Lung (tissue), 12 donors: ENCODE measurements around the gene RSPO3. TPM values are rescaled to one million over a fixed set of nuclear protein-coding genes. Genes with fewer than 3 reads are reported as not detected.

Experiments
- ATAC-seq: fragments of 200-7000 bp; cut with Tn5 transposase; one replicate; pipeline ENCODE4 v1.9.1; 2020; ENCODE audit warnings: moderate number of reproducible peaks; ENCODE audit not compliant: insufficient read depth, low FRiP score
- DNase-seq, 3 donors: peaks; one replicate each; pipeline ENCODE4 v3.0.0-alpha.2; 2013 to 2017
- H3K27ac ChIP-seq, 2 donors: one replicate each; pipeline ENCODE4 v1.5.1; 2013; ENCODE audit warnings: mild to moderate bottlenecking in 2 of 2, moderate library complexity in 2 of 2, control low read depth in 1 of 2, inconsistent platforms in 1 of 2, low read depth in 1 of 2, low read length in 1 of 2
- H3K27me3 ChIP-seq, 3 donors: one replicate each; pipeline ENCODE4 v1.5.1; 2013; ENCODE audit warnings: low read length in 2 of 3; ENCODE audit not compliant: control insufficient read depth in 3 of 3, insufficient read depth in 3 of 3
- H3K36me3 ChIP-seq, 4 donors: one replicate each; pipeline ENCODE4 v1.5.1; 2013; ENCODE audit warnings: low read length in 4 of 4, mild to moderate bottlenecking in 1 of 4, moderate library complexity in 1 of 4; ENCODE audit not compliant: control insufficient read depth in 4 of 4, insufficient read depth in 4 of 4
- H3K4me1 ChIP-seq, 5 donors: one replicate each; pipeline ENCODE4 v1.5.1; 2013; ENCODE audit warnings: low read length in 5 of 5, mild to moderate bottlenecking in 2 of 5, moderate library complexity in 1 of 5; ENCODE audit not compliant: control insufficient read depth in 5 of 5, insufficient read depth in 5 of 5
- H3K4me3 ChIP-seq: one replicate; pipeline ENCODE4 v1.5.1; 2013; ENCODE audit warnings: mild to moderate bottlenecking, control low read depth, moderate library complexity
- H3K9ac ChIP-seq, 2 donors: one replicate each; pipeline ENCODE4 v1.5.1; 2013; ENCODE audit warnings: low read length in 2 of 2, control low read depth in 1 of 2; ENCODE audit not compliant: insufficient read depth in 1 of 2
- H3K9me3 ChIP-seq, 4 donors: one replicate each; pipeline ENCODE4 v1.5.1; 2013; ENCODE audit warnings: low read length in 3 of 4, mild to moderate bottlenecking in 1 of 4, moderate library complexity in 1 of 4; ENCODE audit not compliant: control insufficient read depth in 4 of 4, insufficient read depth in 3 of 4
- CTCF ChIP-seq: IDR thresholded peaks from 2 replicates; pipeline ENCODE4 v1.5.1; 2012; ENCODE audit warnings: mild to moderate bottlenecking; ENCODE audit errors: control extremely low read depth, extremely low read depth
- WGBS, 2 donors: extraction: QIAGEN DNeasy Blood & Tissue Kit; methylation state at CpG; one replicate each; pipeline ENCODE4 v1.1.7; 2013; 5-methylcytosine and 5-hydroxymethylcytosine counted together
- polyA plus RNA-seq, 2 donors: library from polyadenylated mRNA; stranded (reverse); fragments of 200-250 nt; gene quantifications; one replicate each; pipeline ENCODE4 v1.2.1, GENCODE V29; 2013
- total RNA-seq, 2 donors: library from RNA; depleted of rRNA in 1 of 2; stranded (reverse); fragments of >200 nt in 1 of 2; gene quantifications; one replicate each; pipeline ENCODE4 v1.2.1, GENCODE V29; 2014 to 2021
- donor health status: control.
- donor health status: control.
- donor health status: Bipolar disorder and iron deficiency.
- donor health status: healthy.
- donor health status: DM: yes; HTN: yes; CAD: no.

The RSPO3 gene
- total and polyA plus RNA-seq, 4 donors, result 0.88 to 5.9 (median 4.6) TPM

- H3K27ac ChIP-seq, result no peak overlapping the region
- 58 to 71% methylated on average over 2 of the region's 2 CpGs for WGBS, 2 donors
- DNase-seq (no peak), ATAC-seq (no peak)
- H3K4me3 ChIP-seq, result no peak overlapping the region
- H3K4me1 ChIP-seq, result peaks cover 0 to 6% (median 0%) of the 10 kb centered on the region in 5 donors
- no peak overlapping the region for H3K9ac ChIP-seq
- H3K36me3 ChIP-seq, result no peaks in the 10 kb centered on the region
- peaks cover 0 to 2% (median 0%) of the 10 kb centered on the region in 4 donors for H3K9me3 ChIP-seq
- TF ChIP-seq CTCF, result no peak
- no peaks in the 10 kb centered on the region for H3K27me3 ChIP-seq
Observed at GRCh38 chr6:127216810-127217789, 98.6 kb downstream of the RSPO3 start.

GRCh38 chr6:127219869-127220268, 101.4 kb downstream of the RSPO3 start:
- Histone ChIP-seq H3K4me1 (no peaks in the 10 kb centered on the region), H3K36me3 (no peaks in the 10 kb centered on the region), H3K9me3 (no peaks in the 10 kb centered on the region), H3K27ac (no peak overlapping the region), H3K4me3 (no peak overlapping the region), H3K27me3 (no peaks in the 10 kb centered on the region), H3K9ac (no peak overlapping the region)
- DNase-seq, result no peak
- no peak for TF ChIP-seq CTCF
- 92 to 96% methylated on average over 1 of the region's 1 CpG for WGBS, 2 donors
- no peak for ATAC-seq

GRCh38 chr6:127221201-127221600, 102.7 kb downstream of the RSPO3 start:
- no peak for TF ChIP-seq CTCF

More at GRCh38 chr6:127221201-127221600, 102.7 kb downstream of the RSPO3 start:
- Histone ChIP-seq H3K9me3 (no peaks in the 10 kb centered on the region), H3K4me3 (no peak overlapping the region), H3K9ac (no peak overlapping the region), H3K27me3 (no peaks in the 10 kb centered on the region), H3K27ac (no peak overlapping the region), H3K36me3 (no peaks in the 10 kb centered on the region), H3K4me1 (no peaks in the 10 kb centered on the region)
- DNase-seq (no peak), ATAC-seq (no peak)
- WGBS, 2 donors, result 87 to 90% methylated on average over 4 of the region's 4 CpGs
